Gastrocnemius medialis (tissue), 4 donors: ENCODE measurements around the gene WNT5A. TPM values are rescaled to one million over a fixed set of nuclear protein-coding genes. Genes with fewer than 3 reads are reported as not detected.
A peak's percentile ranks its signal among the peaks of the same experiment; 100 is the strongest.

Experiments used
- ATAC-seq, 2 donors: fragments of 150-250 bp; one replicate each; pipeline ENCODE4 v1.9.1; 2016
- DNase-seq, 2 donors: peaks; one replicate each; pipeline ENCODE4 v3.0.0-alpha.2; 2019
- H3K27ac ChIP-seq, 4 donors: fragments of 200-600 bp; sonication (generic); 1 replicate in 1 of 4; 2 replicates in 3 of 4; pipeline ENCODE4 v1.5.1; 2016 to 2018; ENCODE audit warnings: mild to moderate bottlenecking in 2 of 4, moderate library complexity in 1 of 4
- H3K27me3 ChIP-seq, 3 donors: fragments of 200-600 bp; sonication (generic) in 2 of 3; 1 replicate in 1 of 3; 2 replicates in 2 of 3; pipeline versions ENCODE4 v1.5.1 to v1.6.0; 2016 to 2019; ENCODE audit warnings: mild to moderate bottlenecking in 1 of 3, moderate library complexity in 1 of 3
- H3K36me3 ChIP-seq, 2 donors: fragments of 200-600 bp; sonication (generic) in 1 of 2; one replicate each; pipeline ENCODE4 v1.5.1; 2017 to 2018
- H3K4me1 ChIP-seq, 2 donors: fragments of 200-600 bp; sonication (generic) in 1 of 2; one replicate each; pipeline ENCODE4 v1.5.1; 2016 to 2017; ENCODE audit warnings: mild to moderate bottlenecking in 2 of 2
- H3K4me3 ChIP-seq, 4 donors: fragments of 200-600 bp; sonication (generic) in 3 of 4; 1 replicate in 1 of 4; 2 replicates in 3 of 4; pipeline ENCODE4 v1.5.1; 2016 to 2019; ENCODE audit warnings: mild to moderate bottlenecking in 2 of 4
- H3K9me3 ChIP-seq, 3 donors: fragments of 200-600 bp; sonication (generic) in 2 of 3; 1 replicate in 1 of 3; 2 replicates in 2 of 3; pipeline ENCODE4 v1.5.1; 2016 to 2019
- CTCF ChIP-seq, 5 experiments: fragments of 450-650 bp in 3 of 5; fragments of 200-600 bp in 2 of 5; sonication (generic) in 2 of 5; IDR thresholded peaks in 4 of 5; conservative IDR thresholded peaks in 1 of 5; 1 replicate in 4 of 5; 2 replicates in 1 of 5; pipeline ENCODE4 v1.5.1; 2016 to 2019; ENCODE audit warnings: antibody characterized with exemption in 5 of 5, mild to moderate bottlenecking in 3 of 5, moderate library complexity in 3 of 5
- POLR2A ChIP-seq, 2 donors: fragments of 450-650 bp; IDR thresholded peaks; one replicate each; pipeline ENCODE4 v1.6.1; 2017; ENCODE audit warnings: antibody characterized with exemption in 2 of 2, mild to moderate bottlenecking in 2 of 2, moderate library complexity in 2 of 2
- in situ Hi-C, 4 donors: fragments of 200-750 bp; cut with MboI; loops; one replicate each; pipeline versions ENCODE4 v1.15.0 to v1.8.0; 2017; ENCODE audit warnings: low sequenced_read_pairs in 4 of 4
- intact Hi-C: fragments of 100-400 bp; cut with DNase I; formaldehyde crosslinking; loops from one replicate; pipeline ENCODE4 v1.15.1; 2023; ENCODE audit warnings: low total_unique reads
- total RNA-seq, 4 donors: library from RNA; depleted of rRNA; stranded (reverse); fragments of >200 nt; gene quantifications; one replicate each; pipeline versions ENCODE4 v1.1.0 to v1.2.3, GENCODE V29; 2016

The WNT5A gene
- total RNA-seq, 4 donors from 2014 or later = 1.6 to 2.9 (median 1.9) TPM

- TF ChIP-seq POLR2A (IDR thresholded peaks at IDR 0.05) (no peak), CTCF (IDR thresholded peaks at IDR 0.05 in 4 of 5, conservative IDR thresholded peaks at IDR 0.05 in 1 of 5) (no peak)
- no peaks in the 10 kb centered on the region for H3K36me3 ChIP-seq
- H3K4me1 ChIP-seq = no peaks in the 10 kb centered on the region
- DNase-seq = no peak
- H3K4me3 ChIP-seq = no peak overlapping the region
- intact Hi-C loops (no loop called here), in situ Hi-C loops (no loop called here)
- H3K27ac ChIP-seq = no peak overlapping the region
- H3K27me3 ChIP-seq = no peaks in the 10 kb centered on the region
- peak in 1 of 2 donors; percentile 26 for ATAC-seq
- no peaks in the 10 kb centered on the region for H3K9me3 ChIP-seq
Measured at GRCh38 chr3:55521738-55522421, 34.8 kb upstream of the WNT5A start.

- no peaks in the 10 kb centered on the region for H3K27me3 ChIP-seq
- H3K9me3 ChIP-seq = no peaks in the 10 kb centered on the region
- ATAC-seq (no peak), DNase-seq (no peak)
- in situ Hi-C loops (no loop called here), intact Hi-C loops (no loop called here)
- no peaks in the 10 kb centered on the region for H3K36me3 ChIP-seq
- no peaks in the 10 kb centered on the region for H3K4me1 ChIP-seq
- TF ChIP-seq POLR2A (IDR thresholded peaks at IDR 0.05) (no peak), CTCF (IDR thresholded peaks at IDR 0.05 in 4 of 5, conservative IDR thresholded peaks at IDR 0.05 in 1 of 5) (no peak)
- H3K4me3 ChIP-seq = no peak overlapping the region
- H3K27ac ChIP-seq = no peak overlapping the region
Measured at GRCh38 chr3:55521064-55521737, 34.1 kb upstream of the WNT5A start.

GRCh38 chr3:55519019-55519418, 31.9 kb upstream of the WNT5A start:
- ATAC-seq = no peak
- intact Hi-C loops = no loop called here

GRCh38 chr3:55518451-55518850, 31.3 kb upstream of the WNT5A start:
- Histone ChIP-seq H3K27me3 (peaks cover 0 to 9% (median 0%) of the 10 kb centered on the region in 3 donors), H3K4me1 (no peaks in the 10 kb centered on the region), H3K9me3 (no peaks in the 10 kb centered on the region), H3K36me3 (no peaks in the 10 kb centered on the region), H3K27ac (no peak overlapping the region), H3K4me3 (no peak overlapping the region)
- DNase-seq (no peak), ATAC-seq (no peak)
- no peak for TF ChIP-seq CTCF (IDR thresholded peaks at IDR 0.05 in 4 of 5, conservative IDR thresholded peaks at IDR 0.05 in 1 of 5)
- no peak for TF ChIP-seq POLR2A (IDR thresholded peaks at IDR 0.05)
- intact Hi-C loops = no loop called here
- in situ Hi-C loops = no loop called here

More at GRCh38 chr3:55519019-55519418, 31.9 kb upstream of the WNT5A start:
- Histone ChIP-seq H3K27me3 (peaks cover 0 to 9% (median 0%) of the 10 kb centered on the region in 3 donors), H3K27ac (no peak overlapping the region), H3K9me3 (no peaks in the 10 kb centered on the region), H3K4me3 (no peak overlapping the region), H3K36me3 (no peaks in the 10 kb centered on the region), H3K4me1 (no peaks in the 10 kb centered on the region)
- no peak for TF ChIP-seq CTCF (IDR thresholded peaks at IDR 0.05 in 4 of 5, conservative IDR thresholded peaks at IDR 0.05 in 1 of 5)
- no peak for TF ChIP-seq POLR2A (IDR thresholded peaks at IDR 0.05)
- DNase-seq = no peak
- in situ Hi-C loops = no loop called here
